GM06990 (cell line): ENCODE results near the gene FNDC10.

Experiments
- DNase-seq: peaks from one replicate; pipeline ENCODE4 v3.0.0-alpha.2; 2011; ENCODE audit not compliant: insufficient read length; ENCODE audit errors: extremely low read depth
- H3K27me3 ChIP-seq: replicated peaks from 2 replicates; pipeline ENCODE4 v1.6.0; 2011; ENCODE audit warnings: low read length; ENCODE audit not compliant: control insufficient read depth, insufficient read depth
- H3K36me3 ChIP-seq: 2 replicates; pipeline ENCODE4 v1.5.1; 2011; ENCODE audit warnings: low read length; ENCODE audit not compliant: control insufficient read depth, insufficient read depth
- H3K4me3 ChIP-seq: replicated peaks from 2 replicates; pipeline ENCODE4 v1.5.1; 2011; ENCODE audit warnings: low read depth, mild to moderate bottlenecking, control low read depth, low read length
- CTCF ChIP-seq: IDR thresholded peaks from 2 replicates; pipeline ENCODE4 v1.5.1; 2011; ENCODE audit warnings: low read length, control low read depth, mild to moderate bottlenecking, inconsistent platforms; ENCODE audit not compliant: insufficient read depth, poor library complexity, severe bottlenecking

FNDC10 gene

GRCh38 chr1:1603671-1604373 is 3.9 kb upstream of the FNDC10 start:
- H3K36me3 ChIP-seq = no peaks in the 10 kb centered on the region
- DNase-seq = no peak
- no peaks in the 10 kb centered on the region for H3K27me3 ChIP-seq
- no peak overlapping the region for H3K4me3 ChIP-seq
- no peak for TF ChIP-seq CTCF

- Histone ChIP-seq H3K36me3 (no peaks in the 10 kb centered on the region), H3K27me3 (no peaks in the 10 kb centered on the region), H3K4me3 (no peak overlapping the region)
- no peak for DNase-seq
- no peak for TF ChIP-seq CTCF
Measured at GRCh38 chr1:1602968-1603506, 3.1 kb upstream of the FNDC10 start.

- no peak for DNase-seq
- H3K36me3 ChIP-seq = no peaks in the 10 kb centered on the region
- no peak for TF ChIP-seq CTCF
- no peaks in the 10 kb centered on the region for H3K27me3 ChIP-seq
- no peak overlapping the region; the same call in 1 of the 2 replicates for H3K4me3 ChIP-seq
Measured at GRCh38 chr1:1602304-1602967, 2.5 kb upstream of the FNDC10 start.

GRCh38 chr1:1601564-1602303 is 1.8 kb upstream of the FNDC10 start:
- H3K27me3 ChIP-seq = no peaks in the 10 kb centered on the region
- no peaks in the 10 kb centered on the region for H3K36me3 ChIP-seq
- H3K4me3 ChIP-seq = no peak overlapping the region; the same call in 1 of the 2 replicates
- no peak for TF ChIP-seq CTCF
- no peak for DNase-seq

- Histone ChIP-seq H3K36me3 (no peaks in the 10 kb centered on the region), H3K27me3 (no peaks in the 10 kb centered on the region), H3K4me3 (no peak overlapping the region)
- no peak for TF ChIP-seq CTCF
- DNase-seq = no peak
Measured at GRCh38 chr1:1600861-1601563, 1.1 kb upstream of the FNDC10 start.
